Astrocyte of the spinal cord (primary cell): ENCODE results near the gene UBAP2L.

Source experiments
- DNase-seq: peaks from one replicate; pipeline ENCODE4 v3.0.0; 2011; ENCODE audit warnings: low read depth, low spot score
- H3K4me3 ChIP-seq: 2 replicates; pipeline ENCODE4 v1.5.1; 2011; ENCODE audit warnings: low read depth, mild to moderate bottlenecking, low read length, moderate library complexity
- CTCF ChIP-seq: IDR thresholded peaks from 2 replicates; pipeline ENCODE4 v1.5.1; 2012; ENCODE audit warnings: low read depth, mild to moderate bottlenecking, low read length, inconsistent platforms
- in situ Hi-C: cut with HindIII; loops from 2 replicates; pipeline ENCODE4 v1.10.0; 2017; ENCODE audit warnings: low sequenced_read_pairs

The UBAP2L gene

DNA sequence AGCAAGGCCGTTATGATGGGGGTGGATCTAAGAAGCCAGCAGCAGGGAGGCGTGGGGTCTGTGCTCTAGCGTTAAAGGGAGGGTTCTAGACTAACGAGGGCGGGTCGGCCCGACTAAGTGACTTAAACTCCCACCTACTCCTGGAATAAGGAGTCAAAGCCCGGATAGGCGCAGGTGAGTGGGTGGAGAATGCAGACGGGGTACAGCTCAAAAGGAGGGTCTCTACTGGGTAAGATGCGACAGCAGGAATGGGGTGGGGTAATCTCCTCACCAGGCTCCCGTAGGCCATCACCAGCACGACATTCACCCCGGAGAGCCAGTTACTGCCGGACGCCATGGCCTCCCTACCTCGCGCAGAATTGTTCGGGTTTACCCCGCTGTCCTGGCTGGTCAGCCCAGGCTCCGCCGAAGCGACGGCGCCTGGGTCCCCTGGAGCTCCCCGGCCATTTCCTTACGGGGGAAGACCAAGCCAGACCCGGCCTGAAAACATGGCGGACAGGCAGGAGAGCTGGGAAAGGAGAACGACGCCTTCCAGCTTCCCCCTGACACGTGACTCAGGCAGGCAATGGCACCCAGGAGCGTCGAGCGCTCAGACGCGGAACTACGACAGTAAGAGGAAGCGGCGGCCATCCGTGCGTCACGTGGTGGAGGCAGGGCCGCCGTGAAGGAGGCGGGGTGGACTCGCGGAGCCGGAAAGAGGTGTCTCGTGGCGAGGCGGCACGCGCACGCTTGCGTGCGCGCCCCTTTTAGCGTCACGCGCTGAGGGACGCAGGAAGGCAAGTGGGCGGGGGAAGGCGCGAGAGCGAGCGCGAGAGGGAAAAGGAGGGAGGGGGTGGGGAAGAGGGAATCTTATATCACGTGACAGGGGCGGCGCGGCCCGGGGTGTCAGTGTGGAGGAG lies at the start of gene UBAP2L:
Gene UBAP2L, plus strand, starts transcription at position 885 of the 899 bp plus-strand sequence. CDS start 4,169 bp downstream, outside the sequence.
- in situ Hi-C loops, result no loop called here
- peak within 1 kb of the TSS; percentile 91 for H3K4me3 ChIP-seq
- no peak for TF ChIP-seq CTCF
- DNase-seq, result peak; percentile 100

DNA sequence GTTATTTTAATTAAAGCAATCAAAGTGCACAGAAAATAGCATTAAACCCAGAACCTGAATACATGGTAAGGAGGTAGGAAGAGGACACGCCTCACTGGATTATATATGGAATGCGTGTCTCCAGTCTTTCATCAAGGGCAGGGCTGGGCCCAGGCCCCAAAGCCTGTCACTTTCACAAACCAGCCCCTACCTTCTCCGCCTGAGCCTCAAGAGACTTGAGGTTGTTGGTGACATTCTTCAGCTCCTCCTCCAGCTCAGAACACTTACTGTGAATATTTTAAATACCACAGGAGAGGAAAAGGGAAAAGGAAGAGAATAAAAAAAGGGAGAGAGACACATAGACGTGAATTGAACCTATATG lies 49.6 kb upstream of the UBAP2L start:
- H3K4me3 ChIP-seq, result no peak overlapping the region
- no peak for TF ChIP-seq CTCF
- no peak for DNase-seq
- in situ Hi-C loops, result no loop called here

DNA sequence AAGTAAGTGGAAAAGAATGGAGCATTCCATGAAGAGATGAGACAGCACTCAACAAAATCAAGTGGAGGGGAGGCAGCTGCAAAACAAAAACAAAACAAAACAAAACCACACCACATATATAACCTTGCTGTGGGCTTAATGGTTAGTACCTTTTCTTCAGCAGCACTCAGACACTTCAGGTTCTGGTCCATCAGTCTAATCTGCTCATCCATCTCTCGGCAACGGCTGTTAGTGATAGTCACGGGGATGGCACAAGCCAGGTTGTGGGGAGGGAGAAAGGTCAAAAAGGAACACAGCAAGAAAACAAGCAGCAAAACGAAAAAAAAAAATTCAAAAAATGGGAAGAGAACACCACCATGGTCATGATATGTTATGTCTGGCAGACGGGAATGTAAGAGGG lies 48.9 kb upstream of the UBAP2L start:
- no peak for TF ChIP-seq CTCF
- no peak overlapping the region for H3K4me3 ChIP-seq
- DNase-seq, result no peak
- in situ Hi-C loops, result no loop called here

GRCh38 chr1:154174654-154175053 lies 46.1 kb upstream of the UBAP2L start:
- no peak for DNase-seq
- TF ChIP-seq CTCF, result no peak
- in situ Hi-C loops, result no loop called here
- H3K4me3 ChIP-seq, result no peak overlapping the region

DNA sequence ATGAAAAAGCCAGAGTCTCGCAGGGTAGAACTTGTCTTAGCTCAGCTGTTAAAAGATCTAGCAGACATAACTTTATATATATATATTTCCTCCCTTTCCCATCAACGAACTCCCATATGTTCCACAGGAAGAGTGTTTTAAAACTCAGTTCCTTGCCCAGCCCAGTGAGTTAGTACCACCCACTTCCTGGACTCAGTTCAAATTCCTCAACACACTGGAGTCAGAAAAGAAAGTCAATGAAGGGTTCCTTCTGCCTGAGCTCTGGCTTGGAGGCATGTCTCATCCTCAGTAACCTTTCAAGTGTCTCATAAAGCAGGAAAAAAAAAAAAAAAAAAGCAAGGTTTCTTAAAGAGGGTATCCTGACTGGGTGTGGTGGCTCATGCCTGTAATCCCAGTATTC lies 44.4 kb upstream of the UBAP2L start:
- H3K4me3 ChIP-seq, result no peak overlapping the region
- in situ Hi-C loops, result no loop called here
- DNase-seq, result peak; percentile 65
- no peak for TF ChIP-seq CTCF

DNA sequence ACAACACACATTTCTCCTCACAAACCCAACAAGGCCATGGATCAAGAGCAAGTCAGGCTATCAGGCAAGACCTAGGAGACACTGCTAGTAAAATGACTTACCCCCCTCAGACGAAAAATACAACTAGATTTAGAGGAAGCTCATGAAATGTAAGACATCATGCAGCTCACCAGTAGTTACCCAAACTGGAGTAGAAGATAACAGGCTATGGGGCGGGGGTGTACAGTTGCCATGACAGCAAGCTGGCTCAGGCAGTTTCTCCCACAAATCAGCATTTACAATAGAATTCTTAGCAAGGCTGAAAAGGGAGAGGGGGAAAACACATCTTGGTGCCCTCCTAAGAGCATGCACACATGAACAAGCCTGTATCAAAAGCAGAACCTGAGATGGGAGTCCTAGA lies 42.7 kb upstream of the UBAP2L start:
- no peak for DNase-seq
- H3K4me3 ChIP-seq, result no peak overlapping the region
- in situ Hi-C loops, result no loop called here
- no peak for TF ChIP-seq CTCF
